ENCODE results near the gene RPL36AL.

GRCh38 chr14:49585803-49586672 is 34.4 kb downstream of the RPL36AL start, which contains the start of gene RPS29:
- TF ChIP-seq CTCF (IDR thresholded peaks at IDR 0.05) (no peak), POLR2A (IDR thresholded peaks at IDR 0.05) (peak in 1 of 2 donors; percentile 78)

All from heart left ventricle (tissue), 13 donors.